BJ (cell line): ENCODE data around the gene KRT33B. TPM values are rescaled to one million over a fixed set of nuclear protein-coding genes. Genes with fewer than 3 reads are reported as not detected.

Source experiments
- CTCF ChIA-PET: fragments of 350-600 bp; formaldehyde crosslinking; extraction: SDS; loops from one replicate; lab custom pipeline; 2021; ENCODE audit warnings: antibody characterized with exemption, inconsistent platforms; lab: Yijun Ruan, JAX
- POLR2A ChIA-PET: fragments of 300-600 bp; sonication (Branson Sonifier 250); formaldehyde crosslinking; extraction: SDS; loops from one replicate; lab custom pipeline; 2021; ENCODE audit warnings: antibody characterized with exemption; lab: Charles Lee
- DNase-seq: peaks from one replicate; pipeline ENCODE4 v3.0.0-alpha.2; 2011; ENCODE audit warnings: low read depth
- H3K27me3 ChIP-seq: 2 replicates; pipeline ENCODE4 v1.6.0; 2011; ENCODE audit warnings: low read length; ENCODE audit not compliant: control insufficient read depth, insufficient read depth
- H3K36me3 ChIP-seq: 2 replicates; pipeline ENCODE4 v1.5.1; 2011; ENCODE audit warnings: low read length; ENCODE audit not compliant: control insufficient read depth, insufficient read depth
- H3K4me3 ChIP-seq: 2 replicates; pipeline ENCODE4 v1.5.1; 2011; ENCODE audit warnings: low read depth, mild to moderate bottlenecking, control low read depth, low read length
- CTCF ChIP-seq: IDR thresholded peaks from 2 replicates; pipeline ENCODE4 v1.5.1; 2011; ENCODE audit warnings: low read depth, mild to moderate bottlenecking, control low read depth, inconsistent platforms, low read length, moderate library complexity; ENCODE audit not compliant: insufficient read depth
- polyA plus RNA-seq: library from polyadenylated mRNA; depleted of rRNA; stranded (reverse); fragments of >200 nt; gene quantifications from 2 replicates; pipeline ENCODE4 v1.2.3, GENCODE V29; 2011

KRT33B gene
- polyA plus RNA-seq, 1 experiment, result 1.8 TPM

GRCh38 chr17:41338961-41339485, 30.6 kb downstream of the KRT33B start:
- no peak overlapping the region for H3K4me3 ChIP-seq
- no peaks in the 10 kb centered on the region for H3K36me3 ChIP-seq
- no peak for DNase-seq
- no peak for TF ChIP-seq CTCF
- POLR2A ChIA-PET, result no interaction called here
- no peaks in the 10 kb centered on the region for H3K27me3 ChIP-seq
- CTCF ChIA-PET, result interaction anchor here (0.6 to 2.1 kb wide), 6 partner anchors 10 to 535 kb away, joined by 3 to 8 read pairs (median 4); no protein-coding TSS in a partner anchor

DNA sequence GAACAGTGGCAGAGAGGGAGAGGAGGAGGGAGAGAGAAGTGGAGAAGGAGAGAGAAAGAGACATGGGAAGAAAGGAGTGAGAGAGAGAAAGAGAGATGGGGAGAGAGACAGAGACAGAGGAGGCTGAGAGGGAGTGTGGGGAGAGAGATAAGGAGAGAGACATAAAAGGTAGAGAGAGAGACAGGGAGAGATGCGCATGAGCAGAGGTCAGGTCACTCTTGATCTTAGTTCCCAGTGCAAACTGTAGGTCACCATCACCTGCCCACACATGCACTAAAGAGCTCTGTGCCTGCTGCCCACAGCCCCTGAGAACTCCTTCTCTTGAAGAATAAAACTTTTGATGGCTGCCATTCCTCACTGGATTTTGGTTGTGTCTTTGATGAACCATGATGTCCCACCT, 33.9 kb downstream of the KRT33B start:
- Histone ChIP-seq H3K27me3 (no peaks in the 10 kb centered on the region), H3K36me3 (no peaks in the 10 kb centered on the region), H3K4me3 (no peak overlapping the region)
- no peak for DNase-seq
- POLR2A ChIA-PET, result no interaction called here
- CTCF ChIA-PET, result no interaction called here
- no peak for TF ChIP-seq CTCF

- ChIA-PET POLR2A (no interaction called here), CTCF (interaction anchor here (3.3 kb wide), 1 partner anchor 12 kb away, joined by 18 read pairs; no protein-coding TSS in a partner anchor)
- Histone ChIP-seq H3K27me3 (no peaks in the 10 kb centered on the region), H3K4me3 (no peak overlapping the region), H3K36me3 (no peaks in the 10 kb centered on the region)
- TF ChIP-seq CTCF, result no peak
- no peak for DNase-seq
Measured at GRCh38 chr17:41334385-41335305, 35.0 kb downstream of the KRT33B start.

GRCh38 chr17:41333836-41334235, 35.8 kb downstream of the KRT33B start:
- DNase-seq, result no peak
- Histone ChIP-seq H3K27me3 (no peaks in the 10 kb centered on the region), H3K4me3 (no peak overlapping the region), H3K36me3 (no peaks in the 10 kb centered on the region)
- CTCF ChIA-PET, result interaction anchor here (0.6 to 3.3 kb wide), 3 partner anchors 11 to 329 kb away, joined by 3 to 18 read pairs (median 6); no protein-coding TSS in a partner anchor
- no peak for TF ChIP-seq CTCF
- POLR2A ChIA-PET, result no interaction called here

GRCh38 chr17:41333098-41333497, 36.5 kb downstream of the KRT33B start:
- Histone ChIP-seq H3K36me3 (no peaks in the 10 kb centered on the region), H3K27me3 (no peaks in the 10 kb centered on the region), H3K4me3 (no peak overlapping the region)
- no peak for TF ChIP-seq CTCF
- DNase-seq, result no peak
- POLR2A ChIA-PET, result no interaction called here
- CTCF ChIA-PET, result interaction anchor here (0.7 to 3.3 kb wide), 3 partner anchors 10 to 330 kb away, joined by 3 to 18 read pairs (median 6); no protein-coding TSS in a partner anchor
